Osteoblast (primary cell): ENCODE results near the gene TMEM41B. TPM values are rescaled to one million over a fixed set of nuclear protein-coding genes. Genes with fewer than 3 reads are reported as not detected.
"Not testable (repeated sequence)": the region's sequence is repeated elsewhere in the genome, so short reads cannot be mapped to it uniquely, and the experiment has no call there.

Experiments used
- DNase-seq: peaks from one replicate; pipeline ENCODE4 v3.0.0; 2011; ENCODE audit warnings: low spot score, mixed read lengths; ENCODE audit not compliant: insufficient read length; ENCODE audit errors: missing footprints
- H2AFZ ChIP-seq: 2 replicates; pipeline ENCODE4 v1.6.0; 2011; ENCODE audit warnings: mild to moderate bottlenecking, low read length
- H3K27ac ChIP-seq: 2 replicates; pipeline ENCODE4 v1.5.1; 2011; ENCODE audit warnings: mild to moderate bottlenecking, low read depth, low read length, moderate library complexity
- H3K27me3 ChIP-seq: 2 replicates; pipeline ENCODE4 v1.6.0; 2012; ENCODE audit warnings: mild to moderate bottlenecking, control low read depth, inconsistent platforms, low read length, moderate library complexity; ENCODE audit not compliant: insufficient read depth
- H3K36me3 ChIP-seq: 2 replicates; pipeline ENCODE4 v1.5.1; 2011; ENCODE audit warnings: mild to moderate bottlenecking, low read length, control low read depth, moderate library complexity; ENCODE audit not compliant: insufficient read depth
- H3K4me1 ChIP-seq: 2 replicates; pipeline ENCODE4 v1.5.1; 2011; ENCODE audit warnings: mild to moderate bottlenecking, low read length, control low read depth, moderate library complexity; ENCODE audit not compliant: insufficient read depth
- H3K4me2 ChIP-seq: 2 replicates; pipeline ENCODE4 v1.6.0; 2011; ENCODE audit warnings: mild to moderate bottlenecking, low read length; ENCODE audit not compliant: insufficient read depth
- H3K4me3 ChIP-seq: fragments of 200-600 bp; sonication (generic); 3 replicates; pipeline ENCODE4 v1.5.1; 2012; ENCODE audit warnings: mild to moderate bottlenecking, low read length, inconsistent platforms; ENCODE audit not compliant: insufficient read depth
- H3K79me2 ChIP-seq: 2 replicates; pipeline ENCODE4 v1.6.0; 2012; ENCODE audit warnings: mild to moderate bottlenecking, low read length, control low read depth, inconsistent platforms; ENCODE audit not compliant: insufficient read depth
- H3K9me3 ChIP-seq: 2 replicates; pipeline ENCODE4 v1.5.1; 2011; ENCODE audit warnings: low read depth, low read length, control low read depth
- H4K20me1 ChIP-seq: 2 replicates; pipeline ENCODE4 v1.6.0; 2012; ENCODE audit warnings: mild to moderate bottlenecking, low read length, control low read depth; ENCODE audit not compliant: insufficient read depth
- total RNA-seq: library from RNA; depleted of rRNA; stranded (reverse); fragments of >200 nt; gene quantifications from 2 replicates; pipeline ENCODE4 v1.2.3, GENCODE V29; 2012
- TF ChIP-seq, protein P1 (sequence below): IDR thresholded peaks from 2 replicates; pipeline ENCODE4 v1.5.1; 2011; ENCODE audit warnings: mild to moderate bottlenecking, low read depth, low read length, moderate library complexity; ENCODE audit errors: extremely low read depth

Gene TMEM41B, protein sequence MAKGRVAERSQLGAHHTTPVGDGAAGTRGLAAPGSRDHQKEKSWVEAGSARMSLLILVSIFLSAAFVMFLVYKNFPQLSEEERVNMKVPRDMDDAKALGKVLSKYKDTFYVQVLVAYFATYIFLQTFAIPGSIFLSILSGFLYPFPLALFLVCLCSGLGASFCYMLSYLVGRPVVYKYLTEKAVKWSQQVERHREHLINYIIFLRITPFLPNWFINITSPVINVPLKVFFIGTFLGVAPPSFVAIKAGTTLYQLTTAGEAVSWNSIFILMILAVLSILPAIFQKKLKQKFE
- 56.0 and 56.1 TPM in 2 replicates for total RNA-seq

DNA sequence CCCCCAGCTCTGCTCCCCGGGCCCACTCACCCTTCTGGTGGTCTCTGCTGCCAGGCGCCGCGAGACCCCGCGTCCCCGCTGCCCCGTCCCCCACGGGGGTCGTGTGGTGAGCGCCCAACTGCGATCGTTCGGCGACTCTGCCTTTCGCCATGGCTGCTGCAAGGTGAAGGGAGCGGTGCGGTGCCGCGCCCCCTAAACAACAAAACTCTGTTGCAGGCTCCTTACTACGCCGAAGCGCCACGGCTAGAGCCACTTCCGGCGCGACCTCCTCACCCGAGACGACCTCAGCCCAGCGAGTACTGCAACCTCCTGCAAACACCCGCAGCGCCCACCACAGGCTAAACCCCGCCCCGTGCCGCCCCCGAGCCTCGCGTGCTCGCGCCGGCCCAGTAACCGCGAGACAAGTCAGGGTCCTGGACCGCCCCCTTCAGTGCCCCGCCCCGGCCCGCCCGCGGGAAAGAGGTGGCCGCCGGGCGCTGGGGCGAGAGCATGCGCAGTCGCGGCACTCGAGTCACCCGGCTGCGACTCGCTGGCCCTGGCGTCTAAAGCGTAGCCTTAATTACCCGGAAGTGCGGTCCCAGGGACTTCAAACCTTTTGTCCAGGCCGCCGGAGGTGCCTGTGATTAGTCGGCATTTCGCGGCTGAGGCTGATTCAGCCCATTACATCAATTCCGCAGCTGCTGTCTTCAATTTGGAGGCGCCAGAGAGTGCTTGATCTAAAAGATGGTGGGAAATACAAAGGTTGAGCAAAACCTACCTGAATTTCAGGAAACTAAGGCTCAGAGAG lies at the start of gene TMEM41B:
Gene TMEM41B, minus strand, starts transcription at position 303 of the 787 bp plus-strand sequence. Its CDS starts 152 bp downstream, at position 151.
- Histone ChIP-seq H3K4me1 (peaks cover 9% of the 10 kb centered on the region), H3K9me3 (no peaks in the 10 kb centered on the region), H2AFZ (peak within 1 kb of the TSS; percentile 95), H3K4me2 (peak within 1 kb of the TSS; percentile 99), H3K79me2 (peaks cover 44% of the 10 kb centered on the region), H3K27ac (peak within 1 kb of the TSS; percentile 92), H4K20me1 (peaks cover 20% of the 10 kb centered on the region), H3K36me3 (no peaks in the 10 kb centered on the region), H3K4me3 (peak within 1 kb of the TSS; percentile 100), H3K27me3 (no peaks in the 10 kb centered on the region)
- TF ChIP-seq, protein P1, sequence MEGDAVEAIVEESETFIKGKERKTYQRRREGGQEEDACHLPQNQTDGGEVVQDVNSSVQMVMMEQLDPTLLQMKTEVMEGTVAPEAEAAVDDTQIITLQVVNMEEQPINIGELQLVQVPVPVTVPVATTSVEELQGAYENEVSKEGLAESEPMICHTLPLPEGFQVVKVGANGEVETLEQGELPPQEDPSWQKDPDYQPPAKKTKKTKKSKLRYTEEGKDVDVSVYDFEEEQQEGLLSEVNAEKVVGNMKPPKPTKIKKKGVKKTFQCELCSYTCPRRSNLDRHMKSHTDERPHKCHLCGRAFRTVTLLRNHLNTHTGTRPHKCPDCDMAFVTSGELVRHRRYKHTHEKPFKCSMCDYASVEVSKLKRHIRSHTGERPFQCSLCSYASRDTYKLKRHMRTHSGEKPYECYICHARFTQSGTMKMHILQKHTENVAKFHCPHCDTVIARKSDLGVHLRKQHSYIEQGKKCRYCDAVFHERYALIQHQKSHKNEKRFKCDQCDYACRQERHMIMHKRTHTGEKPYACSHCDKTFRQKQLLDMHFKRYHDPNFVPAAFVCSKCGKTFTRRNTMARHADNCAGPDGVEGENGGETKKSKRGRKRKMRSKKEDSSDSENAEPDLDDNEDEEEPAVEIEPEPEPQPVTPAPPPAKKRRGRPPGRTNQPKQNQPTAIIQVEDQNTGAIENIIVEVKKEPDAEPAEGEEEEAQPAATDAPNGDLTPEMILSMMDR = no peak
- peak; percentile 99 for DNase-seq

- no peaks in the 10 kb centered on the region for H3K9me3 ChIP-seq
- no peaks in the 10 kb centered on the region for H4K20me1 ChIP-seq
- no peak overlapping the region for H3K4me3 ChIP-seq
- no peaks in the 10 kb centered on the region for H3K36me3 ChIP-seq
- H3K27ac ChIP-seq = peak overlapping the region; percentile 97
- no peak overlapping the region for H3K4me2 ChIP-seq
- no peaks in the 10 kb centered on the region for H3K79me2 ChIP-seq
- peak overlapping the region; percentile 88 for H2AFZ ChIP-seq
- H3K4me1 ChIP-seq = peaks cover 28% of the 10 kb centered on the region
- TF ChIP-seq, protein P1 = no peak
- no peaks in the 10 kb centered on the region for H3K27me3 ChIP-seq
- peak; percentile 54 for DNase-seq
Measured at GRCh38 chr11:9362393-9362863, 48.0 kb upstream of the TMEM41B start.

- H3K4me1 ChIP-seq = peaks cover 28% of the 10 kb centered on the region
- not testable (repeated sequence) for H2AFZ ChIP-seq, H3K4me3 ChIP-seq, H4K20me1 ChIP-seq, H3K36me3 ChIP-seq, H3K4me2 ChIP-seq, H3K79me2 ChIP-seq, DNase-seq, H3K9me3 ChIP-seq, H3K27me3 ChIP-seq
- H3K27ac ChIP-seq = peak overlapping the region; percentile 97
Measured at GRCh38 chr11:9360862-9361622, 46.6 kb upstream of the TMEM41B start.

DNA sequence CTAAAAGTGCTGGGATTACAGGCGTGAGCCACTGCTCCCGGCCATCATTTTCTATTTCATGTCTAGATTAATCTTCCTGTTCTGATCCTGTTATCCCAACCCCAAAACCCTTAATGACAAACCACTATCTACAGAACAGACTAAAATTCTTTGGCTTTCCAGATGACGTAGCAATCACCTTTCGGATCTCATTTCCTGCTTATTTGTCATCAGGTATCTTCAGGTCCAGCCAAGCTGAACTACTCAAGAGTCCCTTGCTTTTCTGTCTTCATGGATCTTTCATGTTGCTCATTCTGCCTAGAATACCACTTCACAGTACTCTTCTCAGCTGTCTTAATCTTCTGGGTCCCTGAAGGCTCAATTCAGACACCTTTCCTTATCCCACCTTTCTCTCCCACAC lies 42.6 kb upstream of the TMEM41B start:
- Histone ChIP-seq H3K4me2 (no peak overlapping the region), H3K9me3 (no peaks in the 10 kb centered on the region), H3K4me1 (peaks cover 9% of the 10 kb centered on the region), H3K36me3 (no peaks in the 10 kb centered on the region), H3K27me3 (no peaks in the 10 kb centered on the region), H3K79me2 (no peaks in the 10 kb centered on the region), H3K4me3 (no peak overlapping the region), H3K27ac (no peak overlapping the region), H2AFZ (no peak overlapping the region), H4K20me1 (no peaks in the 10 kb centered on the region)
- no peak for DNase-seq
- TF ChIP-seq, protein P1 = no peak
